Fibroblast of villous mesenchyme (primary cell): ENCODE data around the gene MACROD2. TPM values are rescaled to one million over a fixed set of nuclear protein-coding genes. Genes with fewer than 3 reads are reported as not detected.

ENCODE experiments used
- DNase-seq: peaks from one replicate; pipeline ENCODE4 v3.0.0-alpha.2; 2010; ENCODE audit warnings: low read depth
- H3K4me3 ChIP-seq: 2 replicates; pipeline ENCODE4 v1.5.1; 2011; ENCODE audit warnings: low read depth, mild to moderate bottlenecking, low read length
- total RNA-seq: library from RNA; depleted of rRNA; stranded (reverse); fragments of >200 nt; gene quantifications from 2 replicates; pipeline ENCODE4 v1.2.3, GENCODE V29; 2012
- TF ChIP-seq, protein P1 (sequence below): IDR thresholded peaks from 2 replicates; pipeline ENCODE4 v1.5.1; 2012; ENCODE audit warnings: low read depth, mild to moderate bottlenecking, low read length; ENCODE audit not compliant: insufficient read depth

MACROD2 gene
- total RNA-seq, 1 donor = 1.7 TPM

DNA sequence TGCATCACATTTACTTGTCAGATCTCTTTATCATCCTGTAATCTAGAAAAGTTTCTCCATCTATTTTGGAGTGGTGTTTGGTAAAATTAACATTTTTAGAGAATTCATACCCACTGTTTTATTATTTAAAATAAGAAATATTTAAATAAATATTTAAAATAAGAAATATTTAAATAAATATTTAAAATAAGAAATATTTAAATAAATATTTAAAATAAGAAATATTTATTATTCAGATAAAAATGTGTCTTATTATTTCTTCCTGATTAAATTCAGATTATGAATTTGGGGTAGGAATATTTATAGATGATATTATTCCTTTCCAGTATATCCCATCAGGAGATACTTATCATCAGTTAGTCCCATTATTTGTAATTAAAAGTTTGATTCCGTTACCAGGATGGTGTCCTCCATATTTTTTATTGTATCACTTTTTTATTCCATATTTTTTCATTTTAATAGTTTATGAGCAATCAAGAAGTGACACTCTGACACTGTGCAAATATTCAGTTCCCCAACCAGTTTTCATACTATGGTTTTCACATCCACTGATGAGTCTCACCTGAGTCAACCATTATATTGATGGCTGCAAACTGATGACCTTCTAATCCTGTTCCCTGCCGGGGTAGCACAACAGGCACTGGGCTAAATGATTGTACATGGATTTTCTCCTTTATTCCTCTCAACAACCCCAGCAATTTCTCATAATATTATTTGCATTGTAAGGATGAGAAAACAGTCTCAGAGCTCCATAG, 1555.0 kb downstream of the MACROD2 start:
- DNase-seq = no peak
- TF ChIP-seq, protein P1, sequence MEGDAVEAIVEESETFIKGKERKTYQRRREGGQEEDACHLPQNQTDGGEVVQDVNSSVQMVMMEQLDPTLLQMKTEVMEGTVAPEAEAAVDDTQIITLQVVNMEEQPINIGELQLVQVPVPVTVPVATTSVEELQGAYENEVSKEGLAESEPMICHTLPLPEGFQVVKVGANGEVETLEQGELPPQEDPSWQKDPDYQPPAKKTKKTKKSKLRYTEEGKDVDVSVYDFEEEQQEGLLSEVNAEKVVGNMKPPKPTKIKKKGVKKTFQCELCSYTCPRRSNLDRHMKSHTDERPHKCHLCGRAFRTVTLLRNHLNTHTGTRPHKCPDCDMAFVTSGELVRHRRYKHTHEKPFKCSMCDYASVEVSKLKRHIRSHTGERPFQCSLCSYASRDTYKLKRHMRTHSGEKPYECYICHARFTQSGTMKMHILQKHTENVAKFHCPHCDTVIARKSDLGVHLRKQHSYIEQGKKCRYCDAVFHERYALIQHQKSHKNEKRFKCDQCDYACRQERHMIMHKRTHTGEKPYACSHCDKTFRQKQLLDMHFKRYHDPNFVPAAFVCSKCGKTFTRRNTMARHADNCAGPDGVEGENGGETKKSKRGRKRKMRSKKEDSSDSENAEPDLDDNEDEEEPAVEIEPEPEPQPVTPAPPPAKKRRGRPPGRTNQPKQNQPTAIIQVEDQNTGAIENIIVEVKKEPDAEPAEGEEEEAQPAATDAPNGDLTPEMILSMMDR = no peak
- H3K4me3 ChIP-seq = no peak overlapping the region

GRCh38 chr20:15555913-15556312, 1560.6 kb downstream of the MACROD2 start:
- H3K4me3 ChIP-seq = no peak overlapping the region
- DNase-seq = peak; percentile 55
- TF ChIP-seq, protein P1 = no peak

DNA sequence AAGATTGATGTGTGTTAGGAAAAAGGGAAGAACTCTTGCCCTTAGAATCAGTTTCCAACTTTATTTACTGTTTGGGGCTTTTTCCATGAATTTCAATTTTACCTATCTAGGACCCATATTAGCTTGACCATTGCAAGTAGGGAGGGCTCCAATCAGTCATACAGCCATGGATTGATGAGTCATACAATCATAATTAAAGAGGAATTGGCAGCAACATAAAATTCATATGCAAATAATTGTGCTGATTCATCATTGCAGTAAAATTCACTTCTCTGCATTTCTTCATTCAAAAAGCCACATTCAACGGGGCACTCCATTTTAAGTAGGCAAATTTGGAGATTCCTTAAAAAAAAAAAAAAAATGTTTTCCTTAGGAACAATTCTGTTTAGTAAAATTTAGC, 1561.6 kb downstream of the MACROD2 start:
- TF ChIP-seq, protein P1 = no peak
- no peak for DNase-seq
- H3K4me3 ChIP-seq = no peak overlapping the region

- TF ChIP-seq, protein P1 = no peak
- DNase-seq = no peak
- H3K4me3 ChIP-seq = no peak overlapping the region
These were observed 1565.8 kb downstream of the MACROD2 start for GRCh38 chr20:15561070-15561569.

DNA sequence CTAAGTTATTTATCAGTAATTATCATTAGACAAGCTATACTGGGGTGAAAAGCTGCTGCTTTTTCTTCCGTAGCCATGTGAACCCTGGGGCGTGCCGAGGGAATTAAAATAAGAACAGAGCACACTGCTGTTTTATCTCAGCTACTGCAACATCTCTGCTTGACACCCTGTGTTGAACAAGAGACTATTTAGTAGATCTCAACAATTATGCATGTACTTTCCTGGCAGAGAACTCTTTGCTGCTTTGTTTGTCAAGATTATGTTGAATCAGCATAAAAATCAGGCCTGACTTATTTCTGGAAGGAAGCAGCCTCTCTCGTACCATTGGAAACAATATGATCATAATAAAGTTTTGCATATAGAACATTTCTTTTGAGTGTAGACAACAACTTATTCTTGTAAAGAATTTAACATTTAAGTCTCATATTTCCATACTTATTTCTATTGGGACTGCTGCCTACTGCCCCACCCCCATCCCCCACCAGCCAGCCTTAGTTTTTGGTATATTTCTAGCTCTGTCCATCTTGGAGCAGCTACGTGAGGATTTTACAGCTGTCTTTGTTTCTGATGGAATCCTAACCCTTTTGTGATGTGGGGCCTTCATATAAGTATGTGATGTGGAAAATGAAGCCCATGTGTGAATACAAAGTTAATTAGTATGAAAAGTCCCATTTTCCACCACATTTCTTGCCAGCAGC, 1566.5 kb downstream of the MACROD2 start:
- no peak overlapping the region for H3K4me3 ChIP-seq
- DNase-seq = no peak
- TF ChIP-seq, protein P1 = no peak

DNA sequence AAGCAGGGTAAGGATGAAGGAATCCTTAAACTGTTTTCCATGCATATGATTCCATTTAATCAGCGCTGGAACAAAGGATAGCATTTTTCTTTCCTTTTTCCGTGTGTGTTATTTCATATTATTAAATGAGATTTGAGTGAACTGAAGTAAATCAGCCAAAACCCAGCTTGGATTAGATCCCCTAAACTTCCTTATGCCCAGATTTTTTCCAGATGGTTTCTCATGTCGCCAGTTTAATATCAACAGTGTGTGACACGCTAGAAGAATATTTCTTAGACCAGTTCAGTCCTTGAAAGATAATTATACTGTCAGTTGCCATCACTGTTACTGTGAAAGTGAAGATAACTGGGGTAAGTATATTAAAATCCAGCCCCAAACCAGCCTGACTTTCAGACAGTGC, 1568.5 kb downstream of the MACROD2 start:
- TF ChIP-seq, protein P1 = no peak
- H3K4me3 ChIP-seq = no peak overlapping the region
- DNase-seq = no peak
